Tibial nerve (tissue), 4 donors: ENCODE results near the gene MRPS2. TPM values are rescaled to one million over a fixed set of nuclear protein-coding genes. Genes with fewer than 3 reads are reported as not detected.

Source experiments
- DNase-seq, 2 donors: peaks; one replicate each; pipeline ENCODE4 v3.0.0-alpha.2; 2019; ENCODE audit warnings: low spot score in 2 of 2
- H3K27ac ChIP-seq, 4 donors: fragments of 200-600 bp; sonication (generic) in 3 of 4; one replicate each; pipeline ENCODE4 v1.5.1; 2017 to 2019; ENCODE audit warnings: mild to moderate bottlenecking in 1 of 4
- H3K27me3 ChIP-seq, 2 donors: fragments of 200-600 bp; sonication (generic) in 1 of 2; one replicate each; pipeline versions ENCODE4 v1.5.1 to v1.6.0; 2017 to 2019
- H3K36me3 ChIP-seq, 3 donors: fragments of 200-600 bp; sonication (generic); one replicate each; pipeline ENCODE4 v1.5.1; 2018 to 2019
- H3K4me1 ChIP-seq, 4 donors: fragments of 200-600 bp; sonication (generic) in 3 of 4; one replicate each; pipeline ENCODE4 v1.5.1; 2017 to 2019
- H3K4me3 ChIP-seq, 4 donors: fragments of 200-600 bp; sonication (generic) in 3 of 4; one replicate each; pipeline ENCODE4 v1.5.1; 2017 to 2019; ENCODE audit warnings: mild to moderate bottlenecking in 1 of 4, moderate library complexity in 1 of 4
- H3K9me3 ChIP-seq, 4 donors: fragments of 200-600 bp; sonication (generic) in 3 of 4; one replicate each; pipeline ENCODE4 v1.5.1; 2017 to 2019
- CTCF ChIP-seq, 5 experiments: fragments of 200-600 bp in 3 of 5; fragments of 450-650 bp in 2 of 5; sonication (generic) in 3 of 5; IDR thresholded peaks; one replicate each; pipeline ENCODE4 v1.5.1; 2016 to 2019; ENCODE audit warnings: antibody characterized with exemption in 5 of 5, mild to moderate bottlenecking in 3 of 5, moderate library complexity in 2 of 5
- EP300 ChIP-seq, 2 donors: sonication (generic); formaldehyde crosslinking; IDR thresholded peaks; one replicate each; pipeline ENCODE4 v1.6.1; 2017; ENCODE audit warnings: antibody characterized with exemption in 2 of 2, mild to moderate bottlenecking in 1 of 2
- POLR2A ChIP-seq, 2 donors: fragments of 450-650 bp; IDR thresholded peaks; one replicate each; pipeline ENCODE4 v1.6.1; 2017; ENCODE audit warnings: antibody characterized with exemption in 2 of 2, mild to moderate bottlenecking in 2 of 2, moderate library complexity in 2 of 2
- whole genome bisulfite sequencing, 2 donors: methylation state at CpG; one replicate each; pipeline ENCODE4 v1.1.5; 2018; 5-methylcytosine and 5-hydroxymethylcytosine counted together
- total RNA-seq, 4 donors: library from RNA; depleted of rRNA; stranded (reverse); fragments of >200 nt; gene quantifications; one replicate each; pipeline ENCODE4 v1.1.0, GENCODE V29; 2016

MRPS2 gene
- total RNA-seq, 4 donors from 2014 or later: 24.9 to 29.2 (median 26.3) TPM

GRCh38 chr9:135489188-135489906 lies 11.1 kb upstream of the MRPS2 start:
- Histone ChIP-seq H3K36me3 (peaks cover 0 to 71% (median 0%) of the 10 kb centered on the region in 3 donors), H3K4me3 (no peak overlapping the region), H3K4me1 (no peaks in the 10 kb centered on the region), H3K9me3 (no peaks in the 10 kb centered on the region), H3K27ac (no peak overlapping the region), H3K27me3 (no peaks in the 10 kb centered on the region)
- 84 to 88% methylated on average over 13 to 16 of the region's 18 CpGs for WGBS, 2 donors
- no peak for TF ChIP-seq POLR2A (IDR thresholded peaks at IDR 0.05)
- TF ChIP-seq EP300 (IDR thresholded peaks at IDR 0.05): no peak
- no peak for DNase-seq

- Histone ChIP-seq H3K9me3 (no peaks in the 10 kb centered on the region), H3K36me3 (peaks cover 0 to 62% (median 0%) of the 10 kb centered on the region in 3 donors), H3K4me3 (no peak overlapping the region), H3K27ac (no peak overlapping the region), H3K27me3 (no peaks in the 10 kb centered on the region), H3K4me1 (no peaks in the 10 kb centered on the region)
- 88 to 90% methylated on average over 16 of the region's 16 CpGs for WGBS, 2 donors
- DNase-seq: no peak
- TF ChIP-seq POLR2A (IDR thresholded peaks at IDR 0.05) (no peak), EP300 (IDR thresholded peaks at IDR 0.05) (no peak), CTCF (IDR thresholded peaks at IDR 0.05) (no peak)
Observed at GRCh38 chr9:135490166-135490870, 10.2 kb upstream of the MRPS2 start.

GRCh38 chr9:135490980-135491464 lies 9.5 kb upstream of the MRPS2 start:
- Histone ChIP-seq H3K27me3 (no peaks in the 10 kb centered on the region), H3K36me3 (peaks cover 0 to 55% (median 0%) of the 10 kb centered on the region in 3 donors), H3K4me3 (no peak overlapping the region), H3K9me3 (no peaks in the 10 kb centered on the region), H3K27ac (no peak overlapping the region), H3K4me1 (no peaks in the 10 kb centered on the region)
- WGBS, 2 donors: 77 to 80% methylated on average over 18 of the region's 18 CpGs
- TF ChIP-seq CTCF (IDR thresholded peaks at IDR 0.05) (no peak), POLR2A (IDR thresholded peaks at IDR 0.05) (no peak), EP300 (IDR thresholded peaks at IDR 0.05) (no peak)
- DNase-seq: no peak

- TF ChIP-seq POLR2A (IDR thresholded peaks at IDR 0.05) (no peak), CTCF (IDR thresholded peaks at IDR 0.05) (no peak), EP300 (IDR thresholded peaks at IDR 0.05) (no peak)
- H3K4me3 ChIP-seq: no peak overlapping the region
- H3K9me3 ChIP-seq: no peaks in the 10 kb centered on the region
- peaks cover 0 to 47% (median 0%) of the 10 kb centered on the region in 3 donors for H3K36me3 ChIP-seq
- H3K27ac ChIP-seq: no peak overlapping the region
- H3K27me3 ChIP-seq: no peaks in the 10 kb centered on the region
- 77 to 80% methylated on average over 4 of the region's 4 CpGs for WGBS, 2 donors
- no peak for DNase-seq
- no peaks in the 10 kb centered on the region for H3K4me1 ChIP-seq
Observed at GRCh38 chr9:135491764-135492163, 8.7 kb upstream of the MRPS2 start.

- H3K9me3 ChIP-seq: no peaks in the 10 kb centered on the region
- DNase-seq: no peak
- no peak for TF ChIP-seq CTCF (IDR thresholded peaks at IDR 0.05)
- TF ChIP-seq POLR2A (IDR thresholded peaks at IDR 0.05): no peak
- TF ChIP-seq EP300 (IDR thresholded peaks at IDR 0.05): no peak
- WGBS, 2 donors: 89 to 90% methylated on average over 26 to 27 of the region's 27 CpGs
- no peak overlapping the region for H3K4me3 ChIP-seq
- no peaks in the 10 kb centered on the region for H3K27me3 ChIP-seq
- no peak overlapping the region for H3K27ac ChIP-seq
- peaks cover 0 to 34% (median 0%) of the 10 kb centered on the region in 3 donors for H3K36me3 ChIP-seq
- no peaks in the 10 kb centered on the region for H3K4me1 ChIP-seq
Observed at GRCh38 chr9:135492886-135493669, 7.4 kb upstream of the MRPS2 start.
